ENCODE data around the gene TBC1D10A. TPM values are rescaled to one million over a fixed set of nuclear protein-coding genes. Genes with fewer than 3 reads are reported as not detected.

TBC1D10A gene
- polyA plus RNA-seq, 2 donors = 30.4 to 35.3 TPM

DNA sequence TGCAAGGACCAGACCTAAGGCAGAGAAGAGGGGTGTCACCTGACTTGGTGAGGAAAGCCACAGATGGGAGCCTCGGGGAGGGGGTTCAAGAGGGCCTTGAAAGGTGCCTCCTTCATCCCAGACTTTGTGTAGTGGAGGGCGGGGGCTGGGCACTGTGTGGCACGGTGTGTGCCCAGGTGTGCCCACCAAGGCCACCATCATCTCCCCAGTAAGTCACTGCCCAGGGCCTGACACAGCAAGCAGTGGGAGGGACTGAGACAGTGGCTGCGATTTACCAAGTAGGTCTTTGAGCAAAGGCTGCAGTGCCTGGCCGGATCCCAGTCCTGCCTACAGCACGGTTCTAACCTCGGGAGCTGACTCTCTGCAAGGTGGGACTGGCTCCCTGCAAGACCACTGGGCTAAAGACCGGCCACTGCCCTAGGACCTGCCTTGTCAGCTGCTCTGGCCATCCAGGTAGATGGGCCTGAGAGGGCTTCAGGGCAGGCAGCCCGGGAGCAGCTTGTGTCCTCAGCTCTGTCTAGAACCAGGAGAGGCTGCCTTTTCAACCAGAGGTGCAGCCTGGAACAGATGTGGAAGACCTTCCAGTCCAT is 61.5 kb downstream of the TBC1D10A start:
- H3K27ac ChIP-seq (ENCODE audit: low read depth in 2 of 2, low read length in 1 of 2) = no peak overlapping the region
- no peaks in the 10 kb centered on the region for H3K36me3 ChIP-seq (ENCODE audit: control insufficient read depth in 2 of 2, insufficient read depth in 2 of 2, low read length in 1 of 2)
- H3K27me3 ChIP-seq (ENCODE audit: control insufficient read depth in 1 of 2, insufficient read depth in 2 of 2, low read length in 2 of 2) = no peaks in the 10 kb centered on the region
- peaks cover 0 to 11% of the 10 kb centered on the region in 2 donors for H3K4me1 ChIP-seq (ENCODE audit: control insufficient read depth in 2 of 2, insufficient read depth in 2 of 2, low read length in 1 of 2)
- WGBS, 2 donors = 80 to 88% methylated on average over 9 of the region's 9 CpGs
- H3K4me3 ChIP-seq (ENCODE audit: low read depth in 1 of 2, low read length in 2 of 2) = no peak overlapping the region
- no peaks in the 10 kb centered on the region for H3K9me3 ChIP-seq (ENCODE audit: control insufficient read depth in 2 of 2, insufficient read depth in 1 of 2, low read depth in 1 of 2, low read length in 1 of 2)

DNA sequence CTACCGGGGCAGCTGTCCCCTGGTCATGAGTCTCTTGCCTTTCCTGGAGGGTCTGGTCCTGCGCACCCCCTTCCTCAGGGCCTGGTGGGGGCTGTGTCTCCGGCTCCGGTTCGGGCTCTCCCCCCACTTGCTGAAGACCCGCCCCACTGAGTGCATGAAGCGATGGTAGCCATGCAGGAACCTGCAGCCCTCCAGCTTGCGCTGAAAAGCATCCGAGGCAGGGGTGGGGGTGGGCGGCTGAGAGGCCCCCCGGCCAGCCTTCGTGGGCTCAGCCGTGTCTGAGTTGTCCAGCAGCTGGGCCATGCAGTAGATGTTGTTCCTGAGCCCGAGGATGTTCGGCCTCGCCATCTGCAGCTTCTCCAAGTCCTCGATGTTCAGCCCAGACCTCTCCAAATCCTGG is 62.9 kb downstream of the TBC1D10A start:
- Histone ChIP-seq H3K9me3 (ENCODE audit: control insufficient read depth in 2 of 2, insufficient read depth in 1 of 2, low read depth in 1 of 2, low read length in 1 of 2) (no peaks in the 10 kb centered on the region), H3K36me3 (ENCODE audit: control insufficient read depth in 2 of 2, insufficient read depth in 2 of 2, low read length in 1 of 2) (no peaks in the 10 kb centered on the region), H3K27me3 (ENCODE audit: control insufficient read depth in 1 of 2, insufficient read depth in 2 of 2, low read length in 2 of 2) (no peaks in the 10 kb centered on the region), H3K4me3 (ENCODE audit: low read depth in 1 of 2, low read length in 2 of 2) (no peak overlapping the region), H3K27ac (ENCODE audit: low read depth in 2 of 2, low read length in 1 of 2) (no peak overlapping the region), H3K4me1 (ENCODE audit: control insufficient read depth in 2 of 2, insufficient read depth in 2 of 2, low read length in 1 of 2) (peaks cover 0 to 11% of the 10 kb centered on the region in 2 donors)
- WGBS, 2 donors = 87 to 91% methylated on average over 17 of the region's 17 CpGs

DNA sequence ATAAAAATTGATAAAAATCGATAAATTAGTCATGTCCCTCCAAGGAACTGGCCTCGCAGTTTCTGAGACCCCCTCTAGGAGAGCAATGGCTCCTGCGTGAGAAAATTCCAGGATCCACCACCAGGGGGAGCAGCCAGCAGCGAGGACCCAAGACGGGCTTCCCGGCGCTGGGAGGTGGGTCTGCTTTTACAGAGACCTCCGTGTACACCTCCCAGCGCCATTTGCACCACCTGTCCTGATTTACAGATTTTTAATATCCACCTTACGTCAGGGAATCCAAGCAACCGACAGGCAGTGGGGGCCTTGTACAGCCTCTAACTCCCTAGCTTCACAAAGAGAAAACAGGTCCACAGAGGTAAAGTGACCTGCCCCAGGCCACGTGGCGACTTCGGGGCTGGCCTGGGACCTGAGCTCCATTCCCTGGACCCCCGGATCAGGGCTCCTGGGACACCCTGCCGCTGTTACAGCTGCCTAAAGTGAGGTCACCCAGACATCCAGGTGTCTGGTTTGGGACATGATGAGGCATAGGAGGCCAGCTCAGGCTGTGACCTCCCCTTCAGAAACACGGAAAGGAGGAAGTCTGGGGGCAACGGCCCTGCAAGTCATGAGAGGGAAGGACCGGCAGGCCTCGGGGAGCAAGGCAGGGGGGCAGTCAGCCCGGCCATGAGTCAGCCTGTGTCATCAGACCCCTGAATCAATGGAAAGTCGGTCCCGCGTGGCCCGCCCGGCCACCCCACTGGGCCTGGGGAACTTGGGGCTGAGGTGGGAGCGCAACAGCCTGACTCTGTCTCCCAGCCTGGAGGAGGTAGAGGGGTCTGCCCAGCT is 63.6 kb downstream of the TBC1D10A start:
- WGBS, 2 donors = 27% methylated on average over 27 of the region's 27 CpGs
- Histone ChIP-seq H3K9me3 (ENCODE audit: control insufficient read depth in 2 of 2, insufficient read depth in 1 of 2, low read depth in 1 of 2, low read length in 1 of 2) (no peaks in the 10 kb centered on the region), H3K27me3 (ENCODE audit: control insufficient read depth in 1 of 2, insufficient read depth in 2 of 2, low read length in 2 of 2) (no peaks in the 10 kb centered on the region), H3K36me3 (ENCODE audit: control insufficient read depth in 2 of 2, insufficient read depth in 2 of 2, low read length in 1 of 2) (no peaks in the 10 kb centered on the region), H3K4me1 (ENCODE audit: control insufficient read depth in 2 of 2, insufficient read depth in 2 of 2, low read length in 1 of 2) (peaks cover 0 to 11% of the 10 kb centered on the region in 2 donors), H3K27ac (ENCODE audit: low read depth in 2 of 2, low read length in 1 of 2) (no peak overlapping the region), H3K4me3 (ENCODE audit: low read depth in 1 of 2, low read length in 2 of 2) (no peak overlapping the region)

DNA sequence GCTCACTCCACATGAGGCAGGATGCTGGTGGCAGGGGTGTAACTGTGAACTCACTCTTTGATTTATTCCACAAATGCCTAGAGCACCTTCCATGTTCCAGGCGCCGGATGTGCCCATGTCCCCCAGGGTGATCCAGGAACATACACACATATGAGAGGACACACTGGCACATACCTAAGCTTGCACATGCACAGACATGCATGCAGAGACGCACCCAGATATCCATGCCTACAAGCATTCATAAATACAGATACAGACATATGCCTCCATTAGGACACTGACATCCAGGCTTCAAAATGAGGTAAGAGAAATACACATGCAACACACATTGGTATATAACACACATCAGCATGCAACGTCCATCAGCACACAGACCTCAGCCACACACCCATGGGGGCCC is 64.6 kb downstream of the TBC1D10A start:
- no peak overlapping the region for H3K4me3 ChIP-seq (ENCODE audit: low read depth in 1 of 2, low read length in 2 of 2)
- 50 to 61% methylated on average over 4 of the region's 4 CpGs for WGBS, 2 donors
- H3K27ac ChIP-seq (ENCODE audit: low read depth in 2 of 2, low read length in 1 of 2) = peak overlapping the region in 1 of 2 donors; percentile 40
- no peaks in the 10 kb centered on the region for H3K27me3 ChIP-seq (ENCODE audit: control insufficient read depth in 1 of 2, insufficient read depth in 2 of 2, low read length in 2 of 2)
- H3K9me3 ChIP-seq (ENCODE audit: control insufficient read depth in 2 of 2, insufficient read depth in 1 of 2, low read depth in 1 of 2, low read length in 1 of 2) = no peaks in the 10 kb centered on the region
- H3K36me3 ChIP-seq (ENCODE audit: control insufficient read depth in 2 of 2, insufficient read depth in 2 of 2, low read length in 1 of 2) = no peaks in the 10 kb centered on the region
- peaks cover 0 to 11% of the 10 kb centered on the region in 2 donors for H3K4me1 ChIP-seq (ENCODE audit: control insufficient read depth in 2 of 2, insufficient read depth in 2 of 2, low read length in 1 of 2)

DNA sequence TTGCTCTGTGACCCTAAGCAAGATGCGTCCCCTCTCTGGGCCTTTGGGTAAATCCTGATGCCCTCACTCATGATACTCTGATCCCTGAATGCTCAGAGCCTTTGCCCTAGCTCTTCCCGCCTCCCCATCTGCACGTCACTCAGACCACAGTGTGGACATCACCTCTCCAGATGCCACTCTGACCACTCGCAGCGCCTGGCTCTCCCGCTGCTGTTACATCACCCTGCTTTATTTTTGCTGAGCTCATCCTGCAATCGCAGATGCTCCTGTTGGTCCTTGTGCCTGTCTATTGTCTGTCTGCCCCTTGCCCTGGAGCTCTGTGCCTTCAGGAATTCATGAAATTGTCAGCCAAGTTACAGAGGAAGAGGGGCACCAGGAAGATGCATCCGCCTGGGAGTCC is 65.6 kb downstream of the TBC1D10A start:
- no peaks in the 10 kb centered on the region for H3K27me3 ChIP-seq (ENCODE audit: control insufficient read depth in 1 of 2, insufficient read depth in 2 of 2, low read length in 2 of 2)
- no peak overlapping the region for H3K4me3 ChIP-seq (ENCODE audit: low read depth in 1 of 2, low read length in 2 of 2)
- H3K27ac ChIP-seq (ENCODE audit: low read depth in 2 of 2, low read length in 1 of 2) = no peak overlapping the region
- peaks cover 0 to 11% of the 10 kb centered on the region in 2 donors for H3K4me1 ChIP-seq (ENCODE audit: control insufficient read depth in 2 of 2, insufficient read depth in 2 of 2, low read length in 1 of 2)
- H3K36me3 ChIP-seq (ENCODE audit: control insufficient read depth in 2 of 2, insufficient read depth in 2 of 2, low read length in 1 of 2) = no peaks in the 10 kb centered on the region
- H3K9me3 ChIP-seq (ENCODE audit: control insufficient read depth in 2 of 2, insufficient read depth in 1 of 2, low read depth in 1 of 2, low read length in 1 of 2) = no peaks in the 10 kb centered on the region
- WGBS, 2 donors = 83 to 86% methylated on average over 8 of the region's 8 CpGs

DNA sequence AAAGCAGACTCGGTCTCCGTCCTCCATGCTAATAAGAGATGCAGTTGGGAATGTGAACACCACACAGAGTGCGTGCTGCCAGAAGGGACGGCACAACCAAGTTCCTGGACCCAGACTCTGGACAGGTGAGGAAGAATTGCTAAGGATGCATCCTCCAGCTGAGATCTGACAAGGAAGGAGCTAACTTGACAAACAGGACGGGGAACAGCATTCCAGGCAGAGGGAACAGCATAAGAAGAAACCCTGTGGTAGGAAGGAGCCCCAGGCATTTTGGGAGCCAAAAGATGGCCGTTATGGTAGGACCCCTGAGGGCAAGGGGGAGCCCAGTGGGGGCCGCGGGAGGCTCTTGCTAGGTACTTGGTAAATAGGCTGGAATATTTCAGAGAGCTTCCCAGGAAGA is 66.1 kb downstream of the TBC1D10A start:
- H3K27ac ChIP-seq (ENCODE audit: low read depth in 2 of 2, low read length in 1 of 2) = no peak overlapping the region
- WGBS, 2 donors = 87 to 90% methylated on average over 8 of the region's 8 CpGs
- no peak overlapping the region for H3K4me3 ChIP-seq (ENCODE audit: low read depth in 1 of 2, low read length in 2 of 2)
- H3K4me1 ChIP-seq (ENCODE audit: control insufficient read depth in 2 of 2, insufficient read depth in 2 of 2, low read length in 1 of 2) = peaks cover 0 to 11% of the 10 kb centered on the region in 2 donors
- H3K27me3 ChIP-seq (ENCODE audit: control insufficient read depth in 1 of 2, insufficient read depth in 2 of 2, low read length in 2 of 2) = no peaks in the 10 kb centered on the region
- no peaks in the 10 kb centered on the region for H3K9me3 ChIP-seq (ENCODE audit: control insufficient read depth in 2 of 2, insufficient read depth in 1 of 2, low read depth in 1 of 2, low read length in 1 of 2)
- no peaks in the 10 kb centered on the region for H3K36me3 ChIP-seq (ENCODE audit: control insufficient read depth in 2 of 2, insufficient read depth in 2 of 2, low read length in 1 of 2)

DNA sequence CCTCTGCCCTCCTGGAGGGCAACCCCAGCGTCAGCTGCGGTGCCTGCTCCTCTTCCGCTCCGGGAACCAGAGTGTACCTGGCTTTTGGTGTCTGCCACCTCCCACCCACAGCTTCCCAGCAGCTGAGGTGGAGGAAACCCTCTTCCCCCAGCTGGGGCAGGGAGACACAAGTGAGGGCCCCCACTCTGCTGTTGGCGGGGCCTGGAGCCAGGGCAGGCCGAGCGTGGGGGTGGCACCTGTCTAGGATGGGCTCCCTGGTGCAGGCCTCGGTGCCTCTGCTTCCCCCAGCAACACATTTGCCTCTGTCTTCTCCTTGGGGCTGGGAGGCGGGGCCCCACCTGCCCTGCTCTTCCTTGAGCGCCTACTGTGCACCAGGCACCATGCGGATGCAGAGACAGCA is 66.5 kb downstream of the TBC1D10A start:
- Histone ChIP-seq H3K27ac (ENCODE audit: low read depth in 2 of 2, low read length in 1 of 2) (no peak overlapping the region), H3K9me3 (ENCODE audit: control insufficient read depth in 2 of 2, insufficient read depth in 1 of 2, low read depth in 1 of 2, low read length in 1 of 2) (no peaks in the 10 kb centered on the region), H3K36me3 (ENCODE audit: control insufficient read depth in 2 of 2, insufficient read depth in 2 of 2, low read length in 1 of 2) (no peaks in the 10 kb centered on the region), H3K27me3 (ENCODE audit: control insufficient read depth in 1 of 2, insufficient read depth in 2 of 2, low read length in 2 of 2) (no peaks in the 10 kb centered on the region), H3K4me1 (ENCODE audit: control insufficient read depth in 2 of 2, insufficient read depth in 2 of 2, low read length in 1 of 2) (peaks cover 0 to 11% of the 10 kb centered on the region in 2 donors), H3K4me3 (ENCODE audit: low read depth in 1 of 2, low read length in 2 of 2) (no peak overlapping the region)
- WGBS, 2 donors = 90 to 91% methylated on average over 9 to 11 of the region's 11 CpGs

DNA sequence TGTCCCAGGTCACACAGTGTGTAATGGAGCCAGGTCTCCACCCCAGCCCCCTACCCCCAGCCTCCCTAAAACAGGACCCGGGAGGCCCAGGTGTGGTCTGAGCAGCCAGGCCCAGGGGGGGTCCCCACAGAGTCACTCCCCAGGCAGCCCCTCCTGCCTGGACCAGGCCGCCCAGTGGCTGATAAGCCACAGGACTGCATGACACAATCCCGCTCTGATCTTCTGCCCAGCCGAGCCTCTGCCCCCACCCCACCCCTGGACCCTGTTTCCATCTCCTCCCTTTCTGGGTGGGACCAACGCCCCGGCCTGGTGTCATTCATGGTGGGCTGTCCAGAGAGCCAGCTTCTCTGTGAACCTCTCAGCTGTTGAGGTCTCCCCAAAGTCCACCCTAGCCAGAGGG is 72.4 kb downstream of the TBC1D10A start:
- Histone ChIP-seq H3K9me3 (ENCODE audit: control insufficient read depth in 2 of 2, insufficient read depth in 1 of 2, low read depth in 1 of 2, low read length in 1 of 2) (no peaks in the 10 kb centered on the region), H3K27me3 (ENCODE audit: control insufficient read depth in 1 of 2, insufficient read depth in 2 of 2, low read length in 2 of 2) (no peaks in the 10 kb centered on the region), H3K27ac (ENCODE audit: low read depth in 2 of 2, low read length in 1 of 2) (no peak overlapping the region), H3K36me3 (ENCODE audit: control insufficient read depth in 2 of 2, insufficient read depth in 2 of 2, low read length in 1 of 2) (no peaks in the 10 kb centered on the region), H3K4me1 (ENCODE audit: control insufficient read depth in 2 of 2, insufficient read depth in 2 of 2, low read length in 1 of 2) (peaks cover 4 to 12% of the 10 kb centered on the region in 2 donors), H3K4me3 (ENCODE audit: low read depth in 1 of 2, low read length in 2 of 2) (no peak overlapping the region)
- WGBS, 2 donors = 76% methylated on average over 6 of the region's 6 CpGs

DNA sequence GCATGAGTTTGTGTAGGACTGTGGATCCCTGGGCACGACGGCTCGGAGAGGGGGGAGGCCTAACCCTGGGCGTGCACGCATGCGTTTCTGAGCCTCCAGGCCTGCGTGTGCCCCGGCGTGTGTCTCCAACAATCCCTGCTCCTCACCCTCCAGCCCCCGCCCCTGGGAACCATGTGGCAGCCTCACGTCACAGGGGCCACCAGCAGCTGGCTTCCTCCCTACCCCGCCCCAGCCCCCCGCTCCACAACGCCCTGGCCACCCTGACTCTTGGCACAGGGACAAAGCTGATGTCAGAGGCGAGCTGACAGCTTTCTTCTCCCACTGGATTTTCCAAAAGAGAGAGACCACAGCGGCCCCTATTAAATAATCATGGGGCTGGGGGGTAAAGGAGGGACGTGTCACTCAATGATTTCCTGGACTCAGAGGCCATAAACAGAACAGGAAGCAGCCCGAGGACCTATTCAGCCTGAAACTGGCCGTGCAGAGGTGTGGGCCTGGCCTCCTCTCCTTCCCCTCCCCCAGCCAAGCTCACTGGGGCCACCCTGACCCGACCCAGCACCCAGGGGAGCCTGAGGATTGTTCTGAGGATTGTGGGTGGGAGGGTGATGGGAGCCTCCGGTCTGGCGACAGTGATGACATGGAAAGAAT is 73.4 kb downstream of the TBC1D10A start:
- peaks cover 4 to 12% of the 10 kb centered on the region in 2 donors for H3K4me1 ChIP-seq (ENCODE audit: control insufficient read depth in 2 of 2, insufficient read depth in 2 of 2, low read length in 1 of 2)

More for the DNA sequence above, 73.4 kb downstream of the TBC1D10A start:
- H3K27ac ChIP-seq (ENCODE audit: low read depth in 2 of 2, low read length in 1 of 2) = peak overlapping the region; percentile 4 to 27
- no peaks in the 10 kb centered on the region for H3K27me3 ChIP-seq (ENCODE audit: control insufficient read depth in 1 of 2, insufficient read depth in 2 of 2, low read length in 2 of 2)
- WGBS, 2 donors = 17 to 24% methylated on average over 21 to 22 of the region's 22 CpGs
- no peaks in the 10 kb centered on the region for H3K9me3 ChIP-seq (ENCODE audit: control insufficient read depth in 2 of 2, insufficient read depth in 1 of 2, low read depth in 1 of 2, low read length in 1 of 2)
- no peaks in the 10 kb centered on the region for H3K36me3 ChIP-seq (ENCODE audit: control insufficient read depth in 2 of 2, insufficient read depth in 2 of 2, low read length in 1 of 2)
- no peak overlapping the region for H3K4me3 ChIP-seq (ENCODE audit: low read depth in 1 of 2, low read length in 2 of 2)
